C4-2B (cell line): ENCODE results near the gene SH3BP1.

Experiments used
- H3K27ac ChIP-seq: fragments of 450-650 bp; 2 replicates; pipeline ENCODE4 v1.5.1; 2017
- CTCF ChIP-seq: fragments of 450-650 bp; conservative IDR thresholded peaks from 2 replicates; pipeline ENCODE4 v1.5.1; 2017; ENCODE audit warnings: mild to moderate bottlenecking
- ZFX ChIP-seq: fragments of 450-650 bp; IDR thresholded peaks from 2 replicates; pipeline ENCODE4 v1.6.1; 2017

Gene SH3BP1

GRCh38 chr22:37610480-37611129, 28.9 kb upstream of the SH3BP1 start:
- peak overlapping the region; percentile 93 for H3K27ac ChIP-seq
- no peak for TF ChIP-seq CTCF
- TF ChIP-seq ZFX: no peak

GRCh38 chr22:37611207-37611606, 28.3 kb upstream of the SH3BP1 start:
- no peak for TF ChIP-seq ZFX
- no peak overlapping the region for H3K27ac ChIP-seq

- no peak overlapping the region for H3K27ac ChIP-seq
- TF ChIP-seq CTCF (no peak), ZFX (no peak)
These were observed 23.0 kb upstream of the SH3BP1 start for GRCh38 chr22:37616201-37617083.

GRCh38 chr22:37617431-37617830, 22.0 kb upstream of the SH3BP1 start:
- no peak overlapping the region for H3K27ac ChIP-seq
- TF ChIP-seq ZFX (no peak), CTCF (no peak)

GRCh38 chr22:37618072-37618656, 21.3 kb upstream of the SH3BP1 start:
- TF ChIP-seq CTCF (no peak), ZFX (no peak)
- no peak overlapping the region for H3K27ac ChIP-seq

GRCh38 chr22:37618674-37619073, 20.8 kb upstream of the SH3BP1 start:
- no peak overlapping the region for H3K27ac ChIP-seq
- TF ChIP-seq CTCF: no peak
- TF ChIP-seq ZFX: no peak

GRCh38 chr22:37619991-37620390, 19.5 kb upstream of the SH3BP1 start:
- H3K27ac ChIP-seq: no peak overlapping the region
- no peak for TF ChIP-seq ZFX
- TF ChIP-seq CTCF: no peak
